PC-3 (cell line): ENCODE measurements around the gene TMEM54.

Source experiments
- CTCF ChIP-seq: fragments of 300-600 bp; sonication (generic); conservative IDR thresholded peaks from 2 replicates; pipeline ENCODE4 v1.5.1; 2017; ENCODE audit warnings: antibody characterized with exemption, low read depth, mild to moderate bottlenecking, low read length
- EZH2 ChIP-seq: fragments of 300-600 bp; sonication (generic); IDR thresholded peaks from one replicate; pipeline ENCODE4 v1.6.1; 2017; ENCODE audit warnings: antibody characterized with exemption, mild to moderate bottlenecking, low read length; ENCODE audit not compliant: unreplicated experiment

GRCh38 chr1:32889731-32890278 lies 11.4 kb downstream of the TMEM54 start:
- no peak for TF ChIP-seq CTCF
- no peak for TF ChIP-seq EZH2
